HepG2 (cell line): ENCODE results near the gene EYA2.

Experiments
- ESRRA ChIP-seq: sonication (generic); formaldehyde crosslinking; IDR thresholded peaks from 2 replicates; pipeline ENCODE4 v1.5.1; 2020; ENCODE audit warnings: mild to moderate bottlenecking, low read depth, missing genetic modification reagents
- REST ChIP-seq, 2 experiments: IDR thresholded peaks; 2 replicates each; pipeline ENCODE4 v1.6.1; 2011 to 2012; ENCODE audit warnings: low read length in 2 of 2, borderline replicate concordance in 1 of 2, low read depth in 1 of 2, mild to moderate bottlenecking in 1 of 2, moderate library complexity in 1 of 2
- ZNF260 ChIP-seq: sonication (generic); formaldehyde crosslinking; IDR thresholded peaks from 2 replicates; pipeline ENCODE4 v1.4.0; 2020; ENCODE audit warnings: missing genetic modification reagents, low read depth, mild to moderate bottlenecking, borderline replicate concordance

DNA sequence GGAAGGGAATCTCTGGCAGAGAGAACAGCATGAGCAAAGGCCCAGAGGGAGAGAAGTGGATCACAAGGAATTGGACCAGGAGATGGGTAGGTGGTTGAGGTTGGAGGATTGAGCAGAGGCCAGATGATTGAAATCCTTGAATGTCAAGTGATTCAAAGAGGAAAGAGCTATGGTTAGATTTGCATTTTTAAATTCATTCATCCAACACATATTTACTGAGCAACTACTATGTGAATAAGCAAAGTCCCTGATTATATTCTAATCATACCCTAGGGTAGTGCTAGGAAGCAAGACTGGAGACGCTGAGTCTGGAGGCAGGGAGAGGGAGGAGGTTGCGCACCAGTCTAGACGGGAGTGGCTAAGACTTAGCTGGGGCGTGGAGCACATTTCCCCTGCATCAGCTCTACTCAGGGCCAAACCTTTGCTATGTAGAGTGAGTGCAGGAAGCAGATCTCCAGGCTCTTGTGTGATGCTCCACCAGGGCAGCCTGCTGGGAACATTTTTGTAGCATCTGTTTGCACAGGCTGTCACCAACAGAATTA is 40.2 kb downstream of the EYA2 start:
- no peak for TF ChIP-seq ZNF260 (CRISPR knock-in tag)
- TF ChIP-seq ESRRA (CRISPR knock-in tag) = no peak
- TF ChIP-seq REST (IDR thresholded peaks at IDR 0.05; ENCODE audit: borderline replicate concordance in 1 of 2, low read depth in 1 of 2, low read length in 2 of 2) = no peak
